HepG2 (cell line): Measurements from ENCODE around the gene SLC7A10.

Experiments
- GABPB1 ChIP-seq: IDR thresholded peaks from 2 replicates; pipeline ENCODE4 v1.6.1; 2016; ENCODE audit warnings: mild to moderate bottlenecking, missing genetic modification reagents, moderate library complexity, missing compliant biosample characterization
- TBP ChIP-seq: sonication (generic); formaldehyde crosslinking; IDR thresholded peaks from 2 replicates; pipeline ENCODE4 v1.5.0; 2020; ENCODE audit warnings: missing genetic modification reagents
- ZBTB20 ChIP-seq: sonication (generic); formaldehyde crosslinking; IDR thresholded peaks from 2 replicates; pipeline ENCODE4 v1.8.1; 2023; ENCODE audit warnings: missing genetic modification reagents, low read depth, mild to moderate bottlenecking, borderline replicate concordance
- ZNF24 ChIP-seq: fragments of 450-650 bp; IDR thresholded peaks from 2 replicates; pipeline ENCODE4 v1.6.1; 2017; ENCODE audit warnings: antibody characterized with exemption, mild to moderate bottlenecking
- ZNF629 ChIP-seq: sonication (generic); formaldehyde crosslinking; conservative IDR thresholded peaks from 2 replicates; pipeline ENCODE4 v1.5.0; 2020; ENCODE audit warnings: missing genetic modification reagents

GRCh38 chr19:33198169-33198568, 27.5 kb downstream of the SLC7A10 start:
- no peak for TF ChIP-seq TBP (CRISPR knock-in tag)
- TF ChIP-seq ZNF629 (CRISPR knock-in tag) = no peak
- no peak for TF ChIP-seq ZNF24
- TF ChIP-seq GABPB1 = no peak
- no peak for TF ChIP-seq ZBTB20
